HepG2 (cell line): ENCODE results near the gene EXOSC9. TPM values are rescaled to one million over a fixed set of nuclear protein-coding genes. Genes with fewer than 3 reads are reported as not detected.

Source experiments
- ATAC-seq: fragments of 200-7000 bp; cut with Tn5 transposase; 3 replicates; pipeline ENCODE4 v1.9.1; 2020; ENCODE audit warnings: mild to moderate bottlenecking, moderate library complexity
- BruUV-seq: library from RNA; stranded (reverse); fragments of 400-500 nt; replicated peaks from 2 replicates; lab custom pipeline; 2021; lab: Mats Ljungman, UMichigan
- CTCF ChIA-PET: fragments of 300-600 bp; formaldehyde crosslinking; extraction: SDS; loops from one replicate; lab custom pipeline; 2021; ENCODE audit warnings: low total read pairs, inconsistent platforms, low intra/inter-chr PET ratio; lab: Yijun Ruan, JAX
- POLR2A ChIA-PET: fragments of 350-600 bp; sonication (Branson Sonifier 250); formaldehyde crosslinking; loops from one replicate; lab custom pipeline; 2020; ENCODE audit warnings: antibody characterized with exemption, inconsistent platforms; lab: Yijun Ruan, JAX
- DNase-seq: peaks from one replicate; pipeline ENCODE4 v3.0.0-alpha.2; 2015; ENCODE audit warnings: low spot score
- FAIRE-seq: peaks from 3 replicates; lab custom pipeline; 2011; peaks lifted over from hg19 to GRCh38; lab: Jason Lieb, UNC
- H2AFZ ChIP-seq: one replicate; pipeline ENCODE4 v1.6.1; 2011; ENCODE audit warnings: low read length, inconsistent platforms
- H3K27ac ChIP-seq: fragments of 300-600 bp; 3 replicates; pipeline ENCODE4 v1.8.0; 2011; ENCODE audit warnings: mixed run types, mild to moderate bottlenecking, mixed read lengths, low read length, inconsistent platforms; ENCODE audit not compliant: insufficient read depth; ENCODE audit errors: extremely low read length
- H3K27me3 ChIP-seq, 2 experiments: fragments of 200-600 bp in 1 of 2; 2 replicates in 1 of 2; 3 replicates in 1 of 2; pipeline versions ENCODE4 v1.6.0 to v1.8.0; 2011; ENCODE audit warnings: low read length in 2 of 2, mild to moderate bottlenecking in 2 of 2, moderate library complexity in 2 of 2, inconsistent platforms in 1 of 2; ENCODE audit not compliant: insufficient read depth in 2 of 2, control insufficient read depth in 1 of 2
- H3K36me3 ChIP-seq, 2 experiments: fragments of 200-600 bp in 1 of 2; replicated peaks in 1 of 2; 2 replicates in 1 of 2; 3 replicates in 1 of 2; pipeline versions ENCODE4 v1.5.1 to v1.8.0; 2011; ENCODE audit warnings: low read length in 2 of 2, inconsistent platforms in 1 of 2; ENCODE audit not compliant: insufficient read depth in 2 of 2, control insufficient read depth in 1 of 2
- H3K4me1 ChIP-seq: 2 replicates; pipeline ENCODE4 v1.5.1; 2012; ENCODE audit warnings: low read length, inconsistent platforms; ENCODE audit not compliant: insufficient read depth
- H3K4me2 ChIP-seq: 2 replicates; pipeline ENCODE4 v1.6.0; 2011; ENCODE audit warnings: low read depth, low read length, inconsistent platforms
- H3K4me3 ChIP-seq, 3 experiments: fragments of 200-600 bp in 1 of 3; sonication (generic), shearing (Covaris generic) in 1 of 3; replicated peaks in 1 of 3; 2 replicates each; pipeline ENCODE4 v1.5.1; 2011 to 2016; ENCODE audit warnings: low read length in 3 of 3, inconsistent platforms in 2 of 3, low read depth in 2 of 3, mild to moderate bottlenecking in 2 of 3, control low read depth in 1 of 3, mixed read lengths in 1 of 3; ENCODE audit not compliant: insufficient read depth in 1 of 3
- H3K79me2 ChIP-seq: one replicate; pipeline ENCODE4 v1.6.1; 2011; ENCODE audit warnings: low read length, inconsistent platforms; ENCODE audit not compliant: insufficient read depth
- H3K9ac ChIP-seq: 2 replicates; pipeline ENCODE4 v1.6.0; 2011; ENCODE audit warnings: mild to moderate bottlenecking, low read depth, low read length, inconsistent platforms; ENCODE audit not compliant: insufficient read depth
- H3K9me3 ChIP-seq: 2 replicates; pipeline ENCODE4 v1.5.1; 2012; ENCODE audit warnings: mild to moderate bottlenecking, low read length
- H4K20me1 ChIP-seq: 2 replicates; pipeline ENCODE4 v1.6.0; 2011; ENCODE audit warnings: inconsistent platforms, mild to moderate bottlenecking, low read length, moderate library complexity; ENCODE audit not compliant: insufficient read depth
- MAFF ChIP-seq: IDR thresholded peaks from 2 replicates; pipeline ENCODE4 v1.6.1; 2011; ENCODE audit warnings: low read depth, low read length, improper control_type of control experiment
- MAFK ChIP-seq, 2 experiments: IDR thresholded peaks in 1 of 2; conservative IDR thresholded peaks in 1 of 2; 2 replicates each; pipeline ENCODE4 v1.6.1; 2011; ENCODE audit warnings: improper control_type of control experiment in 2 of 2, low read length in 2 of 2
- RBFOX2 ChIP-seq: fragments of 200-400 bp; formaldehyde crosslinking; IDR thresholded peaks from 2 replicates; pipeline ENCODE4 v1.6.1; 2017; ENCODE audit warnings: low read depth, mild to moderate bottlenecking, low read length
- TCF7L2 ChIP-seq: IDR thresholded peaks from 2 replicates; pipeline ENCODE4 v1.6.1; 2011; ENCODE audit warnings: mild to moderate bottlenecking, low read depth, low read length, moderate library complexity
- ZNF564 ChIP-seq: sonication (generic); formaldehyde crosslinking; IDR thresholded peaks from 2 replicates; pipeline ENCODE4 v1.8.1; 2023; ENCODE audit warnings: mild to moderate bottlenecking, missing genetic modification reagents
- WGBS: methylation state at CpG from one replicate; pipeline ENCODE4 v1.1.6; 2017; ENCODE audit warnings: low lambda C conversion rate; 5-methylcytosine and 5-hydroxymethylcytosine counted together
- in situ Hi-C: cut with HindIII; loops from 2 replicates; pipeline ENCODE4 v1.10.0; 2017; ENCODE audit warnings: low pct_unique_long_range_greater_than_20kb; ENCODE audit not compliant: extremely low pct_ligation_motif_present
- intact Hi-C: fragments of 100-400 bp; cut with micrococcal nuclease; formaldehyde crosslinking; loops from one replicate; pipeline ENCODE4 v1.10.0; 2022; ENCODE audit not compliant: unreplicated experiment
- polyA plus RNA-seq, 8 experiments: library from polyadenylated mRNA; depleted of rRNA in 3 of 8; stranded (reverse) in 7 of 8; unstranded in 1 of 8; fragments of >200 nt; fragmentation: Illumina TruSeq in 4 of 8; extraction: Trizol in 4 of 8; gene quantifications; 2 replicates each; pipeline versions ENCODE4 v1.2.1 to v1.2.3, GENCODE V29; 2011 to 2016; ENCODE audit warnings: low read depth in 4 of 8, missing spikeins in 1 of 8, mixed read lengths in 1 of 8; ENCODE audit not compliant: insufficient read depth in 1 of 8
- total RNA-seq, 5 experiments: library from RNA; depleted of rRNA; stranded (reverse); fragments of >200 nt; fragmentation: Illumina TruSeq; extraction: Trizol; gene quantifications; 2 replicates each; pipeline ENCODE4 v1.2.3, GENCODE V29; 2016; ENCODE audit warnings: low read depth in 1 of 5

The EXOSC9 gene
- total and polyA plus RNA-seq, 2 of the 13 experiments (the other 11 are each of a cell fraction or from before 2014, with no cell fraction given): 26.0 to 48.0 TPM

- FAIRE-seq (no peak), ATAC-seq (no peak), DNase-seq (no peak)
- Histone ChIP-seq H3K79me2 (peaks cover 18% of the 10 kb centered on the region), H3K4me3 (no peak overlapping the region), H3K27me3 (no peaks in the 10 kb centered on the region), H3K9me3 (no peaks in the 10 kb centered on the region), H4K20me1 (no peaks in the 10 kb centered on the region), H3K4me2 (no peak overlapping the region), H2AFZ (no peak overlapping the region), H3K4me1 (peaks cover 23% of the 10 kb centered on the region), H3K36me3 (peaks cover 2 to 65% of the 10 kb centered on the region in 2 experiments), H3K9ac (no peak overlapping the region), H3K27ac (no peak overlapping the region)
- in situ Hi-C loops: no loop called here
- TSS peak; percentile 1 for BruUV-seq
- TF ChIP-seq ZNF564 (CRISPR knock-in tag) (no peak), MAFF (peak; percentile 77), MAFK (conservative IDR thresholded peaks at IDR 0.05 in 1 of 2, IDR thresholded peaks at IDR 0.05 in 1 of 2; ENCODE audit: low read length in 2 of 2) (peak; percentile 69 to 82)
- CTCF ChIA-PET: no interaction called here
- intact Hi-C loops: no loop called here
- POLR2A ChIA-PET: no interaction called here
- WGBS: 89% methylated on average over 3 of the region's 3 CpGs
Measured at GRCh38 chr4:121817006-121817405, 15.9 kb downstream of the EXOSC9 start.

GRCh38 chr4:121817701-121818100 is 16.6 kb downstream of the EXOSC9 start:
- in situ Hi-C loops: no loop called here
- peaks cover 27% of the 10 kb centered on the region for H3K4me1 ChIP-seq
- H4K20me1 ChIP-seq: no peaks in the 10 kb centered on the region
- no peak overlapping the region for H3K4me2 ChIP-seq
- H2AFZ ChIP-seq: no peak overlapping the region
- no peak for FAIRE-seq
- 91% methylated on average over 1 of the region's 1 CpG for WGBS
- H3K9me3 ChIP-seq: no peaks in the 10 kb centered on the region
- peaks cover 2 to 61% of the 10 kb centered on the region in 2 experiments; a peak in 4 of 5 replicates for H3K36me3 ChIP-seq
- BruUV-seq: no TSS peak
- no peaks in the 10 kb centered on the region; a peak in 1 of 5 replicates for H3K27me3 ChIP-seq
- no peak overlapping the region for H3K9ac ChIP-seq
- no peak for TF ChIP-seq TCF7L2
- peak; percentile 26; the same call in 1 of the 2 replicates for TF ChIP-seq RBFOX2
- ATAC-seq: no peak
- no peak overlapping the region for H3K4me3 ChIP-seq
- CTCF ChIA-PET: no interaction called here
- H3K79me2 ChIP-seq: peaks cover 24% of the 10 kb centered on the region
- DNase-seq: no peak
- intact Hi-C loops: no loop called here
- POLR2A ChIA-PET: no interaction called here
- no peak overlapping the region for H3K27ac ChIP-seq
